Measurements from ENCODE around the gene RNF7. TPM values are rescaled to one million over a fixed set of nuclear protein-coding genes. Genes with fewer than 3 reads are reported as not detected.

Gene RNF7
- total RNA-seq, 1 donor: 48.1 TPM

DNA sequence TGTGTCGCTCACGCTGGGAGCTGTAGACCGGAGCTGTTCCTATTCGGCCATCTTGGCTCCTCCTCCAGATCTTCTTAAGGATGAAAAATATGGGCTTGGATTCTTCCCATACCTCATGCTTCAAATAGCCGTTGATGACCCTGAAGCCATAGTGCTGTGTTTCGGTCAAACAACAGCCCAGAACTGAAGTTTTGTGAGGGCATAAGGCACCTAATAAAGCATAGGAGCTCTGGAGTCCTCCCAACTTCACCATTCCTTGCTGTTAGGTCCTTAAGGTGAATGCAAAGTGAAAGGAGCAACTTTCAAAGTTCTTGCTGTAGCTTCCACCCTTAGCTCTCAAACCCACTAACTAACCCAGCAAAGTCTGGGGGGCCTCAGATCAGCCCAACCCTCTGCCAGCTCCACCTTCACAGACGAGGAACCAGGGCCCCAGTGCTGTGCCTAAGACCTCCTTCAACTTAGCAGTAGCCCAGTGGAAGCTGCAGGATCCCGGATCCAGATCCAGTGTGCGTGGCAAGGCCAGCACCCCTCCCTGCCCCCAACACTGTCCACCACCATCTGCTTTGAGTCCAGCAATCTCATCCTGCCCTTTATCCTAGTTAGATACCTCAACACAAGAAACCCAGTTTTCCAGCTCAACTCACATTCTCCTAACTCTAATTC lies 25.1 kb downstream of the RNF7 start, which contains the start of gene GRK7:
Gene GRK7 (plus strand): TSS at position 321 of the 663 bp plus-strand sequence. CDS start 14,877 bp downstream, outside the sequence.
- no peak for DNase-seq (ENCODE audit: insufficient read length, low spot score, missing footprints)
- TF ChIP-seq, protein P1, sequence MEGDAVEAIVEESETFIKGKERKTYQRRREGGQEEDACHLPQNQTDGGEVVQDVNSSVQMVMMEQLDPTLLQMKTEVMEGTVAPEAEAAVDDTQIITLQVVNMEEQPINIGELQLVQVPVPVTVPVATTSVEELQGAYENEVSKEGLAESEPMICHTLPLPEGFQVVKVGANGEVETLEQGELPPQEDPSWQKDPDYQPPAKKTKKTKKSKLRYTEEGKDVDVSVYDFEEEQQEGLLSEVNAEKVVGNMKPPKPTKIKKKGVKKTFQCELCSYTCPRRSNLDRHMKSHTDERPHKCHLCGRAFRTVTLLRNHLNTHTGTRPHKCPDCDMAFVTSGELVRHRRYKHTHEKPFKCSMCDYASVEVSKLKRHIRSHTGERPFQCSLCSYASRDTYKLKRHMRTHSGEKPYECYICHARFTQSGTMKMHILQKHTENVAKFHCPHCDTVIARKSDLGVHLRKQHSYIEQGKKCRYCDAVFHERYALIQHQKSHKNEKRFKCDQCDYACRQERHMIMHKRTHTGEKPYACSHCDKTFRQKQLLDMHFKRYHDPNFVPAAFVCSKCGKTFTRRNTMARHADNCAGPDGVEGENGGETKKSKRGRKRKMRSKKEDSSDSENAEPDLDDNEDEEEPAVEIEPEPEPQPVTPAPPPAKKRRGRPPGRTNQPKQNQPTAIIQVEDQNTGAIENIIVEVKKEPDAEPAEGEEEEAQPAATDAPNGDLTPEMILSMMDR (IDR thresholded peaks at IDR 0.05; ENCODE audit: extremely low read depth, low read depth, low read length): no peak
- Histone ChIP-seq H2AFZ (ENCODE audit: low read length) (no peak within 1 kb of the TSS), H3K27ac (ENCODE audit: low read depth, low read length) (no peak within 1 kb of the TSS), H3K79me2 (ENCODE audit: insufficient read depth, low read length) (no peaks in the 10 kb centered on the region), H3K4me2 (ENCODE audit: insufficient read depth, low read length) (no peak within 1 kb of the TSS), H3K9me3 (ENCODE audit: low read depth, low read length) (no peaks in the 10 kb centered on the region), H3K4me3 (ENCODE audit: insufficient read depth, low read length) (no peak within 1 kb of the TSS), H3K4me1 (ENCODE audit: insufficient read depth, low read length) (no peaks in the 10 kb centered on the region), H4K20me1 (ENCODE audit: insufficient read depth, low read length) (no peaks in the 10 kb centered on the region), H3K27me3 (ENCODE audit: insufficient read depth, low read length) (no peaks in the 10 kb centered on the region), H3K36me3 (ENCODE audit: insufficient read depth, low read length) (no peaks in the 10 kb centered on the region)

DNA sequence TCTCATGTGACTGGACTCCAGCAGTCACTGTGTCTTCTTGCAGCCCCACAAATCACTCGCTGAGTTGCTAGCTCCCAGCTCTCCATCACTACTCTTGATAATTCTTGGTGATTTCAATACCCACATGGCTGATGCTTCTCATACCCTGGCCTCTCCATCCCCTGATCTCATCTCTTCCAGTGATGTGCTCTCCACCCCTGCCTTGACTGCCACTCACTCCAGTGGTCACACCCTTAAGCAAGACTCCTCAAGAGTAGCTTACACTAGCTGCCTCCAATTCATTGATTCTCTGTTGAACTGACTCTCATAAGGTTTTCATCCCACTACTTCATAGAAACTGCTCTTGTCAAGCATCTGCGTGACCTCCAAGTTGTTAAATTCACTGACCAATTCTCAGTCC lies 25.9 kb downstream of the RNF7 start:
- DNase-seq (ENCODE audit: insufficient read length, low spot score, missing footprints): no peak
- H3K36me3 ChIP-seq (ENCODE audit: insufficient read depth, low read length): no peaks in the 10 kb centered on the region
- TF ChIP-seq, protein P1 (IDR thresholded peaks at IDR 0.05; ENCODE audit: extremely low read depth, low read depth, low read length): no peak
- no peaks in the 10 kb centered on the region for H4K20me1 ChIP-seq (ENCODE audit: insufficient read depth, low read length)
- H3K4me3 ChIP-seq (ENCODE audit: insufficient read depth, low read length): no peak overlapping the region
- H3K27ac ChIP-seq (ENCODE audit: low read depth, low read length): no peak overlapping the region
- H2AFZ ChIP-seq (ENCODE audit: low read length): no peak overlapping the region
- no peaks in the 10 kb centered on the region for H3K79me2 ChIP-seq (ENCODE audit: insufficient read depth, low read length)
- no peaks in the 10 kb centered on the region for H3K9me3 ChIP-seq (ENCODE audit: low read depth, low read length)
- H3K4me2 ChIP-seq (ENCODE audit: insufficient read depth, low read length): no peak overlapping the region
- H3K27me3 ChIP-seq (ENCODE audit: insufficient read depth, low read length): no peaks in the 10 kb centered on the region
- no peaks in the 10 kb centered on the region for H3K4me1 ChIP-seq (ENCODE audit: insufficient read depth, low read length)

DNA sequence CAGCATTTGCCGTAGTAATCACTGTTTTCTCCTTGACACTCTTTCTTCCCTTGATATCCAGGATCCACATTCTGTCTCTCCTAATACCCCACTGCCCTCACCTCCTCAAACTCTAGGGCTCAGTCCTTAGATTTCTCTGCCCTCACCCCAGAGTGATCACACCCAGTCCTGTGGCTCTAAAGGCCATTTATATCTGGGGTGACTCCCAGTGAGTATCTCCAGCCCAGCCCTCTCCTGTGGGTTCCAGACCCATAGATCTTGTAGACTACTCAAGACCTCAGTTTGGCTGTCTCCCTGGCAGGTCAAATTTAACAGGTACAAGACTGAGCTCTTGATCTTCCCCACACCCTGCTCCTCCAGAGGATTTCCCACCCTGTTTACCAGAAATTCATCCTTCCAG lies 26.4 kb downstream of the RNF7 start:
- H3K36me3 ChIP-seq (ENCODE audit: insufficient read depth, low read length): no peaks in the 10 kb centered on the region

DNA sequence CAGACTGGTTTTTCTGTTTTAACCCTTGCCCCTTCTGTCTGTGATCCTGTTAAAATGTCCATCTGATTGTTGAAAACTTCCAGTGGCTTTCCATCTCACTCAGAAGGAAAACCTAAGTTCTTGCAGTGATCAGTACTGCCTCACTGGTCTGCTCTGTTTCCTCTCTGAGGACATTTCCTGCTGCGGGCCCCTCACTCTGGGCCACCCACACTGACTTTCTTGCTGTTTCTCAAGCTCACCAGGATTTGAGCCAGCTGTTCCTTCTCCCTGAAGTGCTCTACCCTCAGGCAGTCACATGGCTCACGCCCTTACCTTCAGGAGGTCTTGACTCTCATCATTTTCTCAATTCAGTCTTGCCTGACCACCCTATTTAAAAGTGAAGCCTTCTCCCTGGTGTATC lies 26.9 kb downstream of the RNF7 start:
- TF ChIP-seq, protein P1 (IDR thresholded peaks at IDR 0.05; ENCODE audit: extremely low read depth, low read depth, low read length): no peak
- Histone ChIP-seq H3K9me3 (ENCODE audit: low read depth, low read length) (no peaks in the 10 kb centered on the region), H3K4me3 (ENCODE audit: insufficient read depth, low read length) (no peak overlapping the region), H3K27me3 (ENCODE audit: insufficient read depth, low read length) (no peaks in the 10 kb centered on the region), H3K4me1 (ENCODE audit: insufficient read depth, low read length) (no peaks in the 10 kb centered on the region), H4K20me1 (ENCODE audit: insufficient read depth, low read length) (no peaks in the 10 kb centered on the region), H2AFZ (ENCODE audit: low read length) (no peak overlapping the region), H3K4me2 (ENCODE audit: insufficient read depth, low read length) (no peak overlapping the region), H3K79me2 (ENCODE audit: insufficient read depth, low read length) (no peaks in the 10 kb centered on the region), H3K36me3 (ENCODE audit: insufficient read depth, low read length) (no peaks in the 10 kb centered on the region), H3K27ac (ENCODE audit: low read depth, low read length) (no peak overlapping the region)
- no peak for DNase-seq (ENCODE audit: insufficient read length, low spot score, missing footprints)

More for the DNA sequence above, 26.4 kb downstream of the RNF7 start:
- Histone ChIP-seq H3K4me1 (ENCODE audit: insufficient read depth, low read length) (no peaks in the 10 kb centered on the region), H3K4me3 (ENCODE audit: insufficient read depth, low read length) (no peak overlapping the region), H3K9me3 (ENCODE audit: low read depth, low read length) (no peaks in the 10 kb centered on the region), H3K27me3 (ENCODE audit: insufficient read depth, low read length) (no peaks in the 10 kb centered on the region), H3K27ac (ENCODE audit: low read depth, low read length) (no peak overlapping the region), H2AFZ (ENCODE audit: low read length) (no peak overlapping the region), H4K20me1 (ENCODE audit: insufficient read depth, low read length) (no peaks in the 10 kb centered on the region), H3K79me2 (ENCODE audit: insufficient read depth, low read length) (no peaks in the 10 kb centered on the region), H3K4me2 (ENCODE audit: insufficient read depth, low read length) (no peak overlapping the region)
- TF ChIP-seq, protein P1 (IDR thresholded peaks at IDR 0.05; ENCODE audit: extremely low read depth, low read depth, low read length): no peak
- no peak for DNase-seq (ENCODE audit: insufficient read length, low spot score, missing footprints)

Data from osteoblast (primary cell).